Nephron (organoid): ENCODE measurements around the gene CACNA1C.
A peak's percentile ranks its signal among the peaks of the same experiment; 100 is the strongest.

ENCODE experiments used
- H3K27ac Mint-ChIP-seq, 3 experiments: 2 replicates each; pipeline ENCODE4 v1.8.0; 2020; ENCODE audit warnings: mixed read lengths in 3 of 3, mild to moderate bottlenecking in 2 of 3, moderate library complexity in 1 of 3
- H3K27me3 Mint-ChIP-seq: 2 replicates; pipeline ENCODE4 v1.8.0; 2021; ENCODE audit warnings: low read depth, mild to moderate bottlenecking, moderate library complexity, mixed read lengths
- H3K36me3 Mint-ChIP-seq: 2 replicates; pipeline ENCODE4 v1.8.0; 2020; ENCODE audit warnings: low read depth, mixed read lengths
- H3K4me1 Mint-ChIP-seq: 2 replicates; pipeline ENCODE4 v1.8.0; 2020; ENCODE audit warnings: mixed read lengths
- H3K4me3 Mint-ChIP-seq, 3 experiments: 2 replicates each; pipeline ENCODE4 v1.8.0; 2020; ENCODE audit warnings: mild to moderate bottlenecking in 3 of 3, mixed read lengths in 3 of 3, moderate library complexity in 2 of 3
- H3K9me3 Mint-ChIP-seq: 2 replicates; pipeline ENCODE4 v1.8.0; 2020; ENCODE audit warnings: mixed read lengths
- CTCF ChIP-seq, 3 experiments: fragments of 200-600 bp; sonication (generic); IDR thresholded peaks; one replicate each; pipeline ENCODE4 v1.5.0; 2021; ENCODE audit warnings: antibody characterized with exemption in 3 of 3; ENCODE audit not compliant: unreplicated experiment in 3 of 3

Gene CACNA1C

GRCh38 chr12:2267703-2268470 lies 215.1 kb downstream of the CACNA1C start:
- TF ChIP-seq CTCF (IDR thresholded peaks at IDR 0.05; ENCODE audit: unreplicated experiment in 3 of 3), result no peak
- H3K4me1 Mint-ChIP-seq, result peaks cover 41% of the 10 kb centered on the region
- no peaks in the 10 kb centered on the region for H3K36me3 Mint-ChIP-seq
- H3K4me3 Mint-ChIP-seq, result no peak overlapping the region
- H3K27me3 Mint-ChIP-seq, result peaks cover 5% of the 10 kb centered on the region
- peak overlapping the region; percentile 33 to 53 (median 52) for H3K27ac Mint-ChIP-seq
- H3K9me3 Mint-ChIP-seq, result no peaks in the 10 kb centered on the region

- Mint-ChIP-seq H3K27ac (peak overlapping the region; percentile 18 to 59 (median 52)), H3K4me1 (peaks cover 46% of the 10 kb centered on the region), H3K4me3 (no peak overlapping the region), H3K36me3 (no peaks in the 10 kb centered on the region), H3K27me3 (peaks cover 5% of the 10 kb centered on the region), H3K9me3 (no peaks in the 10 kb centered on the region)
- TF ChIP-seq CTCF (IDR thresholded peaks at IDR 0.05; ENCODE audit: unreplicated experiment in 3 of 3), result no peak
Observed at GRCh38 chr12:2268471-2269286, 215.9 kb downstream of the CACNA1C start.

DNA sequence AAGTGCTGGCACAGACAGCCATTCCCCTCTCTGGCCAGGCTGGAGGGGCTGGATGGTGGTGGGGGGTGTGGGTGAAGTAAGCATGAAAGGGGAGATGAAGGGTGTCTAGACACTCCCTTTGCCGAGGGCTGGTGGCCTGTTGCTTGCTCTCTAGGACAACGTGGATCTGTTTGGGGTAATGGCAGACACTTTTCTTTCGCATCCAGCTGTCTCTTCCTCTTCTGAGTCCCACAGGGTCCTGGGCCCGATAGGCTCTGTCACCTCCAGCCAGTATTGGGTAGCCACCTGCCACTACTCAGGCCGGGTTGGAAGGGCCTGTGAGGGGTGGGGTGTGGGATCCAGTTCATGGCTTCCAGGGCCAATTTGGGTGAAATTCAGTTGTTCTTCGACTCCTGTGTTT lies 218.1 kb downstream of the CACNA1C start:
- Mint-ChIP-seq H3K4me3 (no peak overlapping the region), H3K4me1 (peaks cover 32% of the 10 kb centered on the region), H3K27me3 (no peaks in the 10 kb centered on the region), H3K9me3 (no peaks in the 10 kb centered on the region), H3K27ac (no peak overlapping the region), H3K36me3 (no peaks in the 10 kb centered on the region)
- no peak for TF ChIP-seq CTCF (IDR thresholded peaks at IDR 0.05; ENCODE audit: unreplicated experiment in 3 of 3)

DNA sequence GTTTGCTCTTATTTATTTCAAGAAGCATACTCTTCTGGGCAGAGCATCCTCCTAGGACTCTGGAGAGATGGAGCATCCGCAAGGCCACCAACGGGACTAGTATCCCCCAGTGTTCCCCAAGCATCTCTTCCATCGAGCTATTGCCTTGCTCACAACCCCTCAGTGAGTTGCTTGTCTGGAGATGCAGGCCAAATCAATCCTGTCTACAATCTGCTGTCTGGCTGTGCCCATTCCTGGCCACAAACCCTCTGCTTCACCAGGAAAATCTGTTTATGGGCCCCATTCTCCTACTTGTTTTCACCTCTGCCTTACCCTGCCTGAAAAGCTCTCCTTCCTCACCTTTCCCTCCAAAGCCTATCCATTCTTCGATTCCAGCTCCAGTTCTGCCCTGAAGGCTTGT lies 219.2 kb downstream of the CACNA1C start:
- Mint-ChIP-seq H3K4me3 (no peak overlapping the region), H3K9me3 (no peaks in the 10 kb centered on the region), H3K4me1 (peaks cover 24% of the 10 kb centered on the region), H3K27me3 (no peaks in the 10 kb centered on the region), H3K27ac (peak overlapping the region in 1 of 3 experiments; percentile 38), H3K36me3 (no peaks in the 10 kb centered on the region)
- no peak for TF ChIP-seq CTCF (IDR thresholded peaks at IDR 0.05; ENCODE audit: unreplicated experiment in 3 of 3)

GRCh38 chr12:2273288-2273687 lies 220.5 kb downstream of the CACNA1C start:
- TF ChIP-seq CTCF (IDR thresholded peaks at IDR 0.05; ENCODE audit: unreplicated experiment in 3 of 3), result no peak
- Mint-ChIP-seq H3K36me3 (no peaks in the 10 kb centered on the region), H3K4me3 (no peak overlapping the region), H3K27ac (peak overlapping the region in 1 of 3 experiments; percentile 38), H3K9me3 (no peaks in the 10 kb centered on the region), H3K27me3 (no peaks in the 10 kb centered on the region), H3K4me1 (peaks cover 15% of the 10 kb centered on the region)
